Measurements from ENCODE around the gene SLC25A19.
"Not testable (repeated sequence)": the region's sequence is repeated elsewhere in the genome, so short reads cannot be mapped to it uniquely, and the experiment has no call there.

Gene SLC25A19

GRCh38 chr17:75301049-75301448, 11.8 kb upstream of the SLC25A19 start:
- DNase-seq = no peak

- DNase-seq = no peak
These were observed 11.0 kb upstream of the SLC25A19 start for GRCh38 chr17:75300280-75300679.

GRCh38 chr17:75295201-75296158, 6.2 kb upstream of the SLC25A19 start:
- DNase-seq = no peak

- not testable (repeated sequence) for DNase-seq
These were observed 3.7 kb upstream of the SLC25A19 start for GRCh38 chr17:75292810-75293448.

- peak; percentile 63 for DNase-seq
These were observed 652 bp upstream of the SLC25A19 start for GRCh38 chr17:75289832-75290337.

- no peak for DNase-seq
These were observed 491 bp downstream of the SLC25A19 start for GRCh38 chr17:75288770-75289114.

GRCh38 chr17:75288359-75288758, 874 bp downstream of the SLC25A19 start:
- no peak for DNase-seq

GRCh38 chr17:75287221-75287620, 2.0 kb downstream of the SLC25A19 start:
- DNase-seq = no peak

GRCh38 chr17:75285123-75285522, 4.1 kb downstream of the SLC25A19 start:
- no peak for DNase-seq

GRCh38 chr17:75280189-75280588, 9.0 kb downstream of the SLC25A19 start:
- DNase-seq = not testable (repeated sequence)

GRCh38 chr17:75277664-75278071, 11.6 kb downstream of the SLC25A19 start:
- DNase-seq = no peak

- DNase-seq = no peak
These were observed 15.1 kb downstream of the SLC25A19 start for GRCh38 chr17:75273977-75274708.

GRCh38 chr17:75272848-75273184, 16.4 kb downstream of the SLC25A19 start:
- DNase-seq = no peak

- DNase-seq = no peak
These were observed 17.0 kb downstream of the SLC25A19 start for GRCh38 chr17:75271955-75272847.

- peak; percentile 92 for DNase-seq
These were observed 17.8 kb downstream of the SLC25A19 start for GRCh38 chr17:75271233-75271954.

GRCh38 chr17:75270966-75271232, 18.3 kb downstream of the SLC25A19 start, which contains the start of gene MIF4GD:
Gene MIF4GD, minus strand, starts transcription at chr17:75271231. Its CDS starts 1,036 bp downstream, at chr17:75270195.
- no peak for DNase-seq

GRCh38 chr17:75270218-75270965, 18.8 kb downstream of the SLC25A19 start:
- peak; percentile 49 for DNase-seq

GRCh38 chr17:75269844-75270217, 19.4 kb downstream of the SLC25A19 start:
- DNase-seq = no peak

- no peak for DNase-seq
These were observed 21.6 kb downstream of the SLC25A19 start for GRCh38 chr17:75267411-75268232.

GRCh38 chr17:75267153-75267410, 22.2 kb downstream of the SLC25A19 start:
- no peak for DNase-seq

Measured in CD4-positive, alpha-beta T cell treated with Interleukin-12 subunit alpha and Interleukin-12 subunit beta, for 1 hour (primary cell).